A673 (cell line): ENCODE data around the gene RFC2.
A peak's percentile ranks its signal among the peaks of the same experiment; 100 is the strongest.

Source experiments
- EZH2 ChIP-seq: fragments of 200-600 bp; sonication (generic); IDR thresholded peaks from 2 replicates; pipeline ENCODE4 v1.6.1; 2017; ENCODE audit warnings: borderline replicate concordance, low read depth, mild to moderate bottlenecking, mixed read lengths, antibody characterized with exemption, low read length; ENCODE audit not compliant: poor library complexity, severe bottlenecking
- TF ChIP-seq, protein P1 (sequence below): fragments of 300-800, 200-600 bp; sonication (generic); conservative IDR thresholded peaks from 2 replicates; pipeline ENCODE4 v1.5.1; 2017; ENCODE audit warnings: low read depth, mild to moderate bottlenecking, antibody characterized with exemption, low read length, moderate library complexity, mixed read lengths

DNA sequence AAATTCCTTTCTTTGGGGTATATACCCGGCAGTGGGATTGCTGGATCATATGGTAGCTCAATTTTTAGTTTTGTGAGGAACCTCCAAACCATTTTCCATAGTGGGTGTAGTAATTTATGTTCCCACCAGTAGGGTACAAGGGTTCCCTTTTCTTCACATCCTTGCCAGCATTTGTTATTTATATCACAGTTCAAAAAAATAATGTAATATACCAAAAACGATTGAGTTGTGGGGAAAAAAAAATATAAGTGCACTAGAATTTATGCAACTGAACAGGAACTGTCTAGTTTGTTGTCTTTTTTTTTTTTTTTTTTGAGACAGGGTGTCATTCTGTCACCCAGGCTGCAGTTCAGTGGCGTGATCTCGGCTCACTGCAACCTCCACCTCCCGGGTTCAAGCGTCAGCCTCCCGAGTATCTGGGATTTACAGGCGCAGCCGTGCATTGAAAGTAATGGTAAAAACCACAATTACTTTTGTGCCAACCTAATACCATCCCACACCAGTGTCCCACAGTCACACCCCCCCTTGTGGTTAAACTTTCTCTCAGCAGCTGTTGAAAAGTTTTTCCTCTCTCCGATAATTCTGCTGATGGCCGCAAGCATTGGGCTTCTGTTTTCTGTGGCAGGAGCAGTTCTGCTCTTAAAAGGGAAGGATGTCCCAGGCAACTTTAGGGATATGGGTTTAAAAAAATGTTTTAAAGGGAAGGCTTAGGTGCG, 51.2 kb downstream of the RFC2 start:
- no peak for TF ChIP-seq EZH2
- TF ChIP-seq, protein P1, sequence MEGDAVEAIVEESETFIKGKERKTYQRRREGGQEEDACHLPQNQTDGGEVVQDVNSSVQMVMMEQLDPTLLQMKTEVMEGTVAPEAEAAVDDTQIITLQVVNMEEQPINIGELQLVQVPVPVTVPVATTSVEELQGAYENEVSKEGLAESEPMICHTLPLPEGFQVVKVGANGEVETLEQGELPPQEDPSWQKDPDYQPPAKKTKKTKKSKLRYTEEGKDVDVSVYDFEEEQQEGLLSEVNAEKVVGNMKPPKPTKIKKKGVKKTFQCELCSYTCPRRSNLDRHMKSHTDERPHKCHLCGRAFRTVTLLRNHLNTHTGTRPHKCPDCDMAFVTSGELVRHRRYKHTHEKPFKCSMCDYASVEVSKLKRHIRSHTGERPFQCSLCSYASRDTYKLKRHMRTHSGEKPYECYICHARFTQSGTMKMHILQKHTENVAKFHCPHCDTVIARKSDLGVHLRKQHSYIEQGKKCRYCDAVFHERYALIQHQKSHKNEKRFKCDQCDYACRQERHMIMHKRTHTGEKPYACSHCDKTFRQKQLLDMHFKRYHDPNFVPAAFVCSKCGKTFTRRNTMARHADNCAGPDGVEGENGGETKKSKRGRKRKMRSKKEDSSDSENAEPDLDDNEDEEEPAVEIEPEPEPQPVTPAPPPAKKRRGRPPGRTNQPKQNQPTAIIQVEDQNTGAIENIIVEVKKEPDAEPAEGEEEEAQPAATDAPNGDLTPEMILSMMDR = peak; percentile 72
